CD4-positive, alpha-beta memory T cell (primary cell): ENCODE data around the gene SAMD4A. TPM values are rescaled to one million over a fixed set of nuclear protein-coding genes. Genes with fewer than 3 reads are reported as not detected.

Experiments used
- CTCF ChIA-PET: fragments of 350-600 bp; sonication (Branson Sonifier 250); formaldehyde crosslinking; loops from one replicate; lab custom pipeline; 2021; ENCODE audit warnings: inconsistent platforms; ENCODE audit not compliant: partially characterized antibody; lab: Charles Lee
- POLR2A ChIA-PET: fragments of 350-600 bp; sonication (Branson Sonifier 250); formaldehyde crosslinking; loops from one replicate; lab custom pipeline; 2021; ENCODE audit not compliant: partially characterized antibody; lab: Charles Lee
- DNase-seq, 5 donors: peaks; one replicate each; pipeline versions ENCODE4 v3.0.0 to v3.0.0-alpha.2; 2020 to 2022; ENCODE audit warnings: mixed read lengths in 1 of 5
- H3K27ac ChIP-seq: one replicate; pipeline ENCODE4 v1.7.0; 2013; ENCODE audit warnings: low read depth, low read length
- H3K27me3 ChIP-seq: 2 replicates; pipeline ENCODE4 v1.7.0; 2013; ENCODE audit warnings: mild to moderate bottlenecking, low read length, moderate library complexity; ENCODE audit not compliant: insufficient read depth
- H3K36me3 ChIP-seq: 2 replicates; pipeline ENCODE4 v1.7.0; 2013; ENCODE audit warnings: mild to moderate bottlenecking, low read length, moderate library complexity; ENCODE audit not compliant: insufficient read depth
- H3K4me1 ChIP-seq: 2 replicates; pipeline ENCODE4 v1.7.0; 2013; ENCODE audit warnings: mild to moderate bottlenecking, low read length, moderate library complexity; ENCODE audit not compliant: insufficient read depth
- H3K4me3 ChIP-seq, 2 donors: one replicate each; pipeline ENCODE4 v1.7.0; 2013; ENCODE audit warnings: low read length in 2 of 2, mild to moderate bottlenecking in 1 of 2
- H3K9me3 ChIP-seq, 2 donors: one replicate each; pipeline ENCODE4 v1.7.0; 2013; ENCODE audit warnings: low read length in 2 of 2, control low read depth in 1 of 2; ENCODE audit not compliant: control insufficient read depth in 1 of 2
- H3K27ac Mint-ChIP-seq, 7 donors: one replicate each; pipeline ENCODE4 v1.8.0; 2020 to 2021; ENCODE audit warnings: mixed read lengths in 7 of 7, mild to moderate bottlenecking in 6 of 7, inconsistent platforms in 3 of 7, moderate library complexity in 3 of 7
- H3K27me3 Mint-ChIP-seq, 2 donors: one replicate each; pipeline ENCODE4 v1.8.0; 2020 to 2021; ENCODE audit warnings: mixed read lengths in 2 of 2
- H3K36me3 Mint-ChIP-seq, 2 donors: one replicate each; pipeline ENCODE4 v1.8.0; 2020 to 2021; ENCODE audit warnings: mixed read lengths in 2 of 2, inconsistent platforms in 1 of 2, mild to moderate bottlenecking in 1 of 2
- H3K4me1 Mint-ChIP-seq, 4 donors: one replicate each; pipeline ENCODE4 v1.8.0; 2020 to 2021; ENCODE audit warnings: mixed read lengths in 4 of 4, mild to moderate bottlenecking in 1 of 4
- H3K4me3 Mint-ChIP-seq, 8 donors: one replicate each; pipeline ENCODE4 v1.8.0; 2020 to 2021; ENCODE audit warnings: mixed read lengths in 8 of 8, mild to moderate bottlenecking in 7 of 8, moderate library complexity in 6 of 8, inconsistent platforms in 3 of 8
- H3K9me3 Mint-ChIP-seq, 8 donors: one replicate each; pipeline ENCODE4 v1.8.0; 2020 to 2021; ENCODE audit warnings: mixed read lengths in 8 of 8, mild to moderate bottlenecking in 5 of 8, inconsistent platforms in 3 of 8, moderate library complexity in 1 of 8
- intact Hi-C: fragments of 100-400 bp; cut with micrococcal nuclease; formaldehyde crosslinking; loops from one replicate; pipeline ENCODE4 v1.15.1; 2023
- polyA plus RNA-seq, 2 donors: library from polyadenylated mRNA; unstranded; fragments of 300-500 nt; fragmentation: Illumina TruSeq; gene quantifications; one replicate each; pipeline ENCODE4 v1.2.3, GENCODE V29; 2021
- total RNA-seq, 2 experiments: library from RNA; stranded (reverse); gene quantifications; one replicate each; pipeline ENCODE4 v1.2.3, GENCODE V29; 2021

SAMD4A gene
- total and polyA plus RNA-seq, 4 experiments from 2014 or later: 0.72 to 1.4 (median 0.93) TPM; not detected in 1

DNA sequence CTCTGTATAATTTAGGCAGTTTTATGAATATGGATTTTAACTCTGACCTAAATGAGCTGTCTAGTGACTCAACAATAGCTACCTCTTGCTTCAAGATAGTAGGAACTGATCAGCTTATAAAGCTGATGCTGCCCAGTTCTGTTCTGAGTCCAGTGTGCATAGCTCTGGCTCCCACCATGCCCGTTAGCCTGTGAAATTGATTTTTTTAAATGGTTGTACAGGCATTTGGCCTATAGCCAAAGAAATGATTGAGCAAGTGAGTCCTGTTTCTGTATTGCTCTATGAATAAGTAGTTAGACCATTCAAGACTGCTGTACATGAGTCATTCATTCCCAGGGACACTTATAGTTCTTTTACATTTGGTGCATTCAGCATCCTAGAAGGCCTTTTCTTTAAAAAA lies 36.4 kb downstream of the SAMD4A start:
- no peak overlapping the region for H3K4me3 ChIP-seq
- no peak overlapping the region for H3K4me3 Mint-ChIP-seq
- H3K36me3 Mint-ChIP-seq: peaks cover 0 to 4% of the 10 kb centered on the region in 2 donors
- no peaks in the 10 kb centered on the region for H3K36me3 ChIP-seq
- CTCF ChIA-PET: no interaction called here
- no peaks in the 10 kb centered on the region for H3K9me3 ChIP-seq
- peaks cover 0 to 5% of the 10 kb centered on the region in 2 donors for H3K27me3 Mint-ChIP-seq
- no peak for DNase-seq
- H3K4me1 Mint-ChIP-seq: peaks cover 0 to 1% (median 0%) of the 10 kb centered on the region in 4 donors
- no peaks in the 10 kb centered on the region for H3K9me3 Mint-ChIP-seq
- no peak overlapping the region for H3K27ac ChIP-seq
- no peaks in the 10 kb centered on the region for H3K27me3 ChIP-seq
- intact Hi-C loops: no loop called here
- H3K4me1 ChIP-seq: no peaks in the 10 kb centered on the region
- POLR2A ChIA-PET: no interaction called here
- H3K27ac Mint-ChIP-seq: no peak overlapping the region

DNA sequence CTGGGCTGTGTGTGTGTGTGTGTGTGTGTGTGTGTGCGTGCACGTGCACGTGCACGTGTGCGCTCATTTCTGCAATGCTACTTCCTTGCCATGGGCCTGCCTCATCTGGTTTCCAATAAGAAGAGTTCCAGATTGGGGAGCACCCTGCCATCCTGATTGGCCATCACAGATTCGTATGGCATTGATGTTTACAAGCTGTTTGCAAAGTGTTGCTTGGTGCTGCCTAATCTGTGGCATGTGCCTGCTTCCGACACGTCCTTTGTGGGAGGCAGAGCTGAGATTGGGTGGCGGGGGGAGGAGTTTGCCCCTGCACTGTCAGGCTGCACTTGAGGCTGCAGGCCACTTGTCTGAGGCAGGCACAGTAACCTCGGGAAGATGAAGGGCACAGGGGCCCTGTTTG lies 39.2 kb downstream of the SAMD4A start:
- Histone ChIP-seq H3K27me3 (no peaks in the 10 kb centered on the region), H3K4me3 (no peak overlapping the region), H3K9me3 (no peaks in the 10 kb centered on the region), H3K4me1 (no peaks in the 10 kb centered on the region), H3K27ac (no peak overlapping the region), H3K36me3 (no peaks in the 10 kb centered on the region)
- Mint-ChIP-seq H3K4me1 (peaks cover 0 to 6% (median under 1%) of the 10 kb centered on the region in 4 donors), H3K9me3 (no peaks in the 10 kb centered on the region), H3K27me3 (peaks cover 0 to 5% of the 10 kb centered on the region in 2 donors), H3K27ac (peak overlapping the region in 1 of 7 donors; percentile 57), H3K36me3 (peaks cover 0 to under 1% of the 10 kb centered on the region in 2 donors), H3K4me3 (no peak overlapping the region)
- DNase-seq: peak in 3 of 5 donors; percentile 15 to 34 (median 29)
- ChIA-PET POLR2A (no interaction called here), CTCF (no interaction called here)
- intact Hi-C loops: no loop called here

GRCh38 chr14:54606631-54607133 lies 39.8 kb downstream of the SAMD4A start:
- Mint-ChIP-seq H3K27ac (no peak overlapping the region), H3K4me1 (peaks cover 0 to 6% (median under 1%) of the 10 kb centered on the region in 4 donors), H3K9me3 (no peaks in the 10 kb centered on the region), H3K36me3 (no peaks in the 10 kb centered on the region), H3K4me3 (no peak overlapping the region), H3K27me3 (peaks cover 0 to 5% of the 10 kb centered on the region in 2 donors)
- Histone ChIP-seq H3K9me3 (no peaks in the 10 kb centered on the region), H3K27me3 (no peaks in the 10 kb centered on the region), H3K4me3 (no peak overlapping the region), H3K36me3 (no peaks in the 10 kb centered on the region), H3K27ac (no peak overlapping the region), H3K4me1 (no peaks in the 10 kb centered on the region)
- intact Hi-C loops: no loop called here
- ChIA-PET CTCF (no interaction called here), POLR2A (no interaction called here)
- DNase-seq: no peak

DNA sequence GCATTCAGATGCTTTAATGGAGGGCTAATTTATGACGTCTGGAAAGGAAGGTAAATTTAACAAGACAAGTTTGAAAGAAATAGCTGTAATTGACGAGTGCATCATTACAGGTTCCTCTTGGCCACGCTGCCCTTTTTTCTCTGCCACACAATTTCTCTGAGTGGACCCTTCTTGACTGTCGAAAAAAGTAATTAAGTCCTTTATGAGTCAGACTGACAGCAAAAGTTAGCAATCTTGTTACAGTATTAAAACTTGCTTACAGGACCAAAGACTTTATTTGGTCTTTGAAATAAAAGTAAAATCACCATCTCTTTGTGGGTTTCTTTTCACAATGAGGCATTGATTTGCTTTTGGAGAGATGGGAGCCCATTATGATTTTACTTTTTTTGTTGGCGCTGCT lies 42.6 kb downstream of the SAMD4A start:
- no peaks in the 10 kb centered on the region for H3K36me3 Mint-ChIP-seq
- no peak for DNase-seq
- Histone ChIP-seq H3K9me3 (no peaks in the 10 kb centered on the region), H3K36me3 (no peaks in the 10 kb centered on the region), H3K4me3 (no peak overlapping the region), H3K4me1 (no peaks in the 10 kb centered on the region), H3K27me3 (no peaks in the 10 kb centered on the region), H3K27ac (no peak overlapping the region)
- intact Hi-C loops: no loop called here
- peak overlapping the region in 3 of 8 donors; percentile 8 to 49 (median 33) for H3K4me3 Mint-ChIP-seq
- ChIA-PET POLR2A (no interaction called here), CTCF (no interaction called here)
- peaks cover 0 to 5% of the 10 kb centered on the region in 2 donors for H3K27me3 Mint-ChIP-seq
- H3K27ac Mint-ChIP-seq: no peak overlapping the region
- peaks cover 0 to 2% (median 0%) of the 10 kb centered on the region in 8 donors for H3K9me3 Mint-ChIP-seq
- H3K4me1 Mint-ChIP-seq: peaks cover 0 to 6% (median under 1%) of the 10 kb centered on the region in 4 donors

- Histone ChIP-seq H3K36me3 (no peaks in the 10 kb centered on the region), H3K27me3 (no peaks in the 10 kb centered on the region), H3K4me3 (no peak overlapping the region), H3K27ac (no peak overlapping the region), H3K9me3 (no peaks in the 10 kb centered on the region), H3K4me1 (no peaks in the 10 kb centered on the region)
- Mint-ChIP-seq H3K27me3 (peaks cover 0 to 5% of the 10 kb centered on the region in 2 donors), H3K4me1 (peaks cover 0 to 6% (median under 1%) of the 10 kb centered on the region in 4 donors), H3K27ac (peak overlapping the region in 1 of 7 donors; percentile 5), H3K36me3 (no peaks in the 10 kb centered on the region), H3K4me3 (peak overlapping the region; percentile 0 to 81 (median 41)), H3K9me3 (peaks cover 0 to 2% (median 0%) of the 10 kb centered on the region in 8 donors)
- POLR2A ChIA-PET: no interaction called here
- CTCF ChIA-PET: interaction anchor here (1.1 to 1.5 kb wide), 2 partner anchors 46 to 164 kb away, joined by 3 to 4 read pairs; no protein-coding TSS in a partner anchor
- intact Hi-C loops: no loop called here
- no peak for DNase-seq
Observed at GRCh38 chr14:54610051-54610977, 43.4 kb downstream of the SAMD4A start.

DNA sequence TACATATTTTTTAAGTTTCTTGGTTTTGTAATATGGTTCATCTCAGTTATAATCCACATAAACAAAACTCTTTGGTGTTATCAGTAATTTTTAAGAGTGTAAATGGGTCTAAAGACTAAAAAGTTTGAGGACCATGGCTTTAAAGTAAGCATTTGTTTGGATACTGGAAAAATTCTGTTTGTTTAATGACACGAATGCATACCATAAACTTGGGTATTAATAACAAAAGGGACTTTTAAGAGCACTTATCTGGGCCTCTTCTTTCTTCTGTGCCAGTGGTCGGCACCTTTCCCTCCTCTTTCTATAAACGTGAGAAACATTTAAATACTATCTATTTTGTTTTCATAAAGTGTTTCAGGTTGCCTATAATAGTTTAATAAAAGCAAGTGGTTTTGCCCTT lies 47.4 kb downstream of the SAMD4A start:
- CTCF ChIA-PET: no interaction called here
- POLR2A ChIA-PET: no interaction called here
- intact Hi-C loops: no loop called here
- Histone ChIP-seq H3K9me3 (no peaks in the 10 kb centered on the region), H3K36me3 (no peaks in the 10 kb centered on the region), H3K27me3 (no peaks in the 10 kb centered on the region), H3K27ac (no peak overlapping the region), H3K4me1 (no peaks in the 10 kb centered on the region), H3K4me3 (no peak overlapping the region)
- Mint-ChIP-seq H3K4me1 (peaks cover 0 to 2% (median under 1%) of the 10 kb centered on the region in 4 donors), H3K4me3 (no peak overlapping the region), H3K36me3 (no peaks in the 10 kb centered on the region), H3K27me3 (no peaks in the 10 kb centered on the region), H3K27ac (no peak overlapping the region), H3K9me3 (peaks cover 0 to 2% (median 0%) of the 10 kb centered on the region in 8 donors)
- DNase-seq: no peak

DNA sequence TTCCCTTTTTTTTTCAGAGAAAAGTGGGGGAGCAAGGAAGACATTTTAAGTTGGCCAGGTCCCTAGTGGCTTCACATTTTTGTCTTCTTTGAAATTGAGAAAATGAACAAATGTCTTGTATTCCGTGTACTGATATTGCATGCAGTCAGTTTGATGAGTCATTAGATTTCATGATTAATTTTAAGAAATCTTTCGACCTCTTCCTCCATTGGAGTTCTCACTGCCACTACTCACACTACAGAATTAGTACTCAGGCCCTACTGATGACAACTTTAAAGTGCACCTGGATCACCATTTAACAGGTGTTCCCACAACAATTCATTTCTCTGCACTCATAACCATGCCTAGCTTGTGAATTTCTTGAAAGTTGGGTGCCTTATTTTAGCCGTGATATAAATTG lies 50.5 kb downstream of the SAMD4A start:
- H3K9me3 ChIP-seq: no peaks in the 10 kb centered on the region
- H3K4me3 ChIP-seq: no peak overlapping the region
- no peak for DNase-seq
- H3K27ac ChIP-seq: no peak overlapping the region
- Mint-ChIP-seq H3K9me3 (peaks cover 0 to 2% (median 0%) of the 10 kb centered on the region in 8 donors), H3K27me3 (no peaks in the 10 kb centered on the region), H3K27ac (no peak overlapping the region), H3K4me1 (peaks cover 2 to 6% (median 4%) of the 10 kb centered on the region in 4 donors), H3K36me3 (no peaks in the 10 kb centered on the region), H3K4me3 (no peak overlapping the region)
- CTCF ChIA-PET: interaction anchor here (1.6 kb wide), 1 partner anchor 53 kb away, joined by 5 read pairs; no protein-coding TSS in a partner anchor
- intact Hi-C loops: no loop called here
- H3K4me1 ChIP-seq: peaks cover 2% of the 10 kb centered on the region
- no peaks in the 10 kb centered on the region for H3K27me3 ChIP-seq
- H3K36me3 ChIP-seq: no peaks in the 10 kb centered on the region
- POLR2A ChIA-PET: no interaction called here
